Neuronal stem cell (in vitro differentiated cells): ENCODE results near the gene SNX3.

ENCODE experiments used
- DNase-seq: peaks from one replicate; pipeline ENCODE4 v3.0.0-alpha.2; 2013; ENCODE audit warnings: low spot score
- H2AFZ ChIP-seq: one replicate; pipeline ENCODE4 v1.6.1; 2013; ENCODE audit warnings: mild to moderate bottlenecking, low read length, inconsistent platforms
- H2AK5ac ChIP-seq: 2 replicates; pipeline ENCODE4 v1.6.1; 2013; ENCODE audit warnings: low read depth, mild to moderate bottlenecking, inconsistent platforms, low read length, moderate library complexity, mixed read lengths
- H2BK120ac ChIP-seq: 2 replicates; pipeline ENCODE4 v1.6.1; 2013; ENCODE audit warnings: low read depth, mild to moderate bottlenecking, inconsistent platforms, low read length, moderate library complexity, mixed read lengths
- H2BK12ac ChIP-seq: one replicate; pipeline ENCODE4 v1.6.1; 2013; ENCODE audit warnings: low read length, inconsistent platforms
- H2BK15ac ChIP-seq: 2 replicates; pipeline ENCODE4 v1.6.1; 2013; ENCODE audit warnings: mild to moderate bottlenecking, low read length, inconsistent platforms, mixed read lengths
- H2BK5ac ChIP-seq: one replicate; pipeline ENCODE4 v1.6.1; 2013; ENCODE audit warnings: inconsistent platforms, mild to moderate bottlenecking, low read length, moderate library complexity
- H3K14ac ChIP-seq: one replicate; pipeline ENCODE4 v1.6.1; 2013; ENCODE audit warnings: low read length, inconsistent platforms
- H3K18ac ChIP-seq: 2 replicates; pipeline ENCODE4 v1.6.1; 2013; ENCODE audit warnings: low read length, inconsistent platforms
- H3K23ac ChIP-seq: 2 replicates; pipeline ENCODE4 v1.6.1; 2013; ENCODE audit warnings: low read depth, mild to moderate bottlenecking, mixed read lengths, low read length, inconsistent platforms; ENCODE audit not compliant: poor library complexity
- H3K27ac ChIP-seq: replicated peaks from 3 replicates; pipeline ENCODE4 v1.5.1; 2013; ENCODE audit warnings: low read length, inconsistent platforms
- H3K27me3 ChIP-seq, 3 experiments: 2 replicates each; pipeline ENCODE4 v1.6.1; 2013; ENCODE audit warnings: low read length in 3 of 3, mild to moderate bottlenecking in 2 of 3, inconsistent platforms in 1 of 3, low read depth in 1 of 3, mixed read lengths in 1 of 3, moderate library complexity in 1 of 3; ENCODE audit not compliant: control insufficient read depth in 3 of 3, insufficient read depth in 3 of 3
- H3K36me3 ChIP-seq, 2 donors: replicated peaks in 1 of 2; 2 replicates each; pipeline ENCODE4 v1.6.1; 2013; ENCODE audit warnings: low read length in 2 of 2; ENCODE audit not compliant: control insufficient read depth in 2 of 2, insufficient read depth in 2 of 2
- H3K4ac ChIP-seq: 2 replicates; pipeline ENCODE4 v1.6.1; 2013; ENCODE audit warnings: inconsistent platforms, mild to moderate bottlenecking, low read length, moderate library complexity
- H3K4me1 ChIP-seq, 2 donors: 1 replicate in 1 of 2; 2 replicates in 1 of 2; pipeline ENCODE4 v1.6.1; 2013; ENCODE audit warnings: low read length in 2 of 2, low read depth in 1 of 2; ENCODE audit not compliant: control insufficient read depth in 2 of 2, insufficient read depth in 1 of 2
- H3K4me2 ChIP-seq: one replicate; pipeline ENCODE4 v1.6.1; 2013; ENCODE audit warnings: mild to moderate bottlenecking, low read length, inconsistent platforms; ENCODE audit not compliant: insufficient read depth, poor library complexity, severe bottlenecking
- H3K4me3 ChIP-seq, 2 donors: 2 replicates each; pipeline ENCODE4 v1.5.1; 2013; ENCODE audit warnings: low read length in 2 of 2, mild to moderate bottlenecking in 2 of 2, inconsistent platforms in 1 of 2, moderate library complexity in 1 of 2
- H3K79me1 ChIP-seq: one replicate; pipeline ENCODE4 v1.6.1; 2013; ENCODE audit warnings: low read depth, mild to moderate bottlenecking, inconsistent platforms, low read length, moderate library complexity
- H3K9ac ChIP-seq: one replicate; pipeline ENCODE4 v1.6.1; 2013; ENCODE audit warnings: mild to moderate bottlenecking, low read depth, low read length, inconsistent platforms; ENCODE audit not compliant: poor library complexity
- H3K9me3 ChIP-seq, 2 donors: replicated peaks in 1 of 2; 2 replicates each; pipeline versions ENCODE3 to v1.6.1; 2013; ENCODE audit warnings: low read length in 2 of 2, mild to moderate bottlenecking in 2 of 2, inconsistent platforms in 1 of 2, low read depth in 1 of 2, mixed read lengths in 1 of 2, moderate library complexity in 1 of 2; ENCODE audit not compliant: control insufficient read depth in 2 of 2, insufficient read depth in 1 of 2
- H4K8ac ChIP-seq: one replicate; pipeline ENCODE4 v1.6.1; 2013; ENCODE audit warnings: low read depth, mild to moderate bottlenecking, inconsistent platforms, low read length, moderate library complexity
- H4K91ac ChIP-seq: one replicate; pipeline ENCODE4 v1.6.1; 2013; ENCODE audit warnings: low read length, low read depth, mild to moderate bottlenecking, inconsistent platforms; ENCODE audit not compliant: poor library complexity
- WGBS, 2 donors: extraction: QIAGEN DNeasy Blood & Tissue Kit; methylation state at CpG; one replicate each; pipeline ENCODE4 v1.1.7; 2013; ENCODE audit warnings: missing lambda C conversion rate in 2 of 2, mixed read lengths in 1 of 2; ENCODE audit not compliant: insufficient read length in 2 of 2, insufficient replicate concordance in 1 of 2; ENCODE audit errors: extremely low coverage in 2 of 2; 5-methylcytosine and 5-hydroxymethylcytosine counted together

The SNX3 gene

GRCh38 chr6:108268845-108269244, 8.0 kb upstream of the SNX3 start:
- Histone ChIP-seq H3K18ac (no peak overlapping the region), H3K27ac (no peak overlapping the region), H3K4ac (no peak overlapping the region), H3K36me3 (no peaks in the 10 kb centered on the region), H2AFZ (no peak overlapping the region), H3K14ac (no peak overlapping the region), H4K91ac (no peak overlapping the region), H2BK5ac (no peak overlapping the region), H2BK120ac (no peak overlapping the region), H3K9me3 (no peaks in the 10 kb centered on the region), H3K27me3 (no peaks in the 10 kb centered on the region), H2BK12ac (no peak overlapping the region), H3K4me3 (no peak overlapping the region), H3K9ac (no peak overlapping the region), H3K4me1 (no peaks in the 10 kb centered on the region), H3K4me2 (no peak overlapping the region), H4K8ac (no peak overlapping the region), H3K23ac (no peak overlapping the region), H3K79me1 (no peaks in the 10 kb centered on the region), H2AK5ac (no peak overlapping the region), H2BK15ac (no peak overlapping the region)
- DNase-seq = no peak
- WGBS, 2 donors = no CpG with 5 or more reads among the region's 3 CpGs

GRCh38 chr6:108263371-108263770, 2.5 kb upstream of the SNX3 start:
- H3K4me2 ChIP-seq = no peak overlapping the region
- H4K91ac ChIP-seq = no peak overlapping the region
- H3K9me3 ChIP-seq = no peaks in the 10 kb centered on the region
- H2BK15ac ChIP-seq = no peak overlapping the region
- no peak overlapping the region for H3K27ac ChIP-seq
- H2BK120ac ChIP-seq = no peak overlapping the region
- H2BK5ac ChIP-seq = no peak overlapping the region
- no peak overlapping the region for H3K14ac ChIP-seq
- peaks cover 0 to 3% of the 10 kb centered on the region in 2 donors for H3K4me1 ChIP-seq
- H3K36me3 ChIP-seq = peaks cover 0 to 5% of the 10 kb centered on the region in 2 donors
- no peak overlapping the region for H2AK5ac ChIP-seq
- H4K8ac ChIP-seq = no peak overlapping the region
- no peak overlapping the region for H2BK12ac ChIP-seq
- H3K4me3 ChIP-seq = no peak overlapping the region
- H3K79me1 ChIP-seq = no peaks in the 10 kb centered on the region
- H3K23ac ChIP-seq = no peak overlapping the region
- no peak overlapping the region for H3K18ac ChIP-seq
- H3K4ac ChIP-seq = no peak overlapping the region
- no peak overlapping the region for H2AFZ ChIP-seq
- H3K27me3 ChIP-seq = no peaks in the 10 kb centered on the region
- DNase-seq = no peak
- no peak overlapping the region for H3K9ac ChIP-seq
- no CpG with 5 or more reads among the region's 2 CpGs for WGBS, 2 donors

- Histone ChIP-seq H4K91ac (no peak overlapping the region), H2BK120ac (peak overlapping the region; percentile 31), H3K4me3 (peak overlapping the region; percentile 61 to 96), H2AFZ (peak overlapping the region; percentile 91), H3K23ac (peak overlapping the region; percentile 85), H3K36me3 (peaks cover 0 to 22% of the 10 kb centered on the region in 2 donors), H3K14ac (peak overlapping the region; percentile 94), H2BK12ac (no peak overlapping the region), H3K4me2 (peak overlapping the region; percentile 80), H4K8ac (peak overlapping the region; percentile 43), H3K79me1 (no peaks in the 10 kb centered on the region), H2AK5ac (peak overlapping the region; percentile 75), H3K4ac (peak overlapping the region; percentile 37), H3K4me1 (peaks cover 0 to 3% of the 10 kb centered on the region in 2 donors), H3K9ac (peak overlapping the region; percentile 86), H2BK15ac (peak overlapping the region; percentile 85), H3K27me3 (no peaks in the 10 kb centered on the region), H3K27ac (peak overlapping the region; percentile 90), H2BK5ac (peak overlapping the region; percentile 98), H3K9me3 (no peaks in the 10 kb centered on the region), H3K18ac (peak overlapping the region; percentile 98)
- no CpG with 5 or more reads among the region's 29 CpGs for WGBS, 2 donors
- peak; percentile 39 for DNase-seq
Measured at GRCh38 chr6:108260126-108260808, 573 bp downstream of the SNX3 start.

- peaks cover 0 to 39% of the 10 kb centered on the region in 2 donors for H3K36me3 ChIP-seq
- H2BK5ac ChIP-seq = no peak overlapping the region
- H2BK12ac ChIP-seq = no peak overlapping the region
- no peak overlapping the region for H3K4ac ChIP-seq
- H3K23ac ChIP-seq = peak overlapping the region; percentile 26
- H3K18ac ChIP-seq = no peak overlapping the region
- H3K9me3 ChIP-seq = no peaks in the 10 kb centered on the region
- no CpG with 5 or more reads among the region's 4 CpGs for WGBS, 2 donors
- peaks cover 1% of the 10 kb centered on the region for H3K79me1 ChIP-seq
- no peak overlapping the region for H3K14ac ChIP-seq
- no peak overlapping the region for H2AFZ ChIP-seq
- no peak overlapping the region for H4K8ac ChIP-seq
- H2AK5ac ChIP-seq = no peak overlapping the region
- DNase-seq = no peak
- H3K9ac ChIP-seq = no peak overlapping the region
- H3K4me2 ChIP-seq = no peak overlapping the region
- H3K4me1 ChIP-seq = no peaks in the 10 kb centered on the region
- no peak overlapping the region for H2BK15ac ChIP-seq
- H3K27me3 ChIP-seq = no peaks in the 10 kb centered on the region
- H4K91ac ChIP-seq = no peak overlapping the region
- no peak overlapping the region for H2BK120ac ChIP-seq
- no peak overlapping the region for H3K27ac ChIP-seq
- H3K4me3 ChIP-seq = no peak overlapping the region
Measured at GRCh38 chr6:108254433-108255410, 6.1 kb downstream of the SNX3 start.
